Peyer's patch (tissue), 4 donors: ENCODE measurements around the gene ATP6V0C. TPM values are rescaled to one million over a fixed set of nuclear protein-coding genes. Genes with fewer than 3 reads are reported as not detected.
"Not testable (repeated sequence)": the region's sequence is repeated elsewhere in the genome, so short reads cannot be mapped to it uniquely, and the experiment has no call there.

Source experiments
- DNase-seq, 3 donors: peaks; one replicate each; pipeline ENCODE4 v3.0.0-alpha.2; 2017 to 2019
- H3K27ac ChIP-seq, 4 donors: fragments of 200-600 bp; sonication (generic); one replicate each; pipeline ENCODE4 v1.5.1; 2016 to 2019
- H3K27me3 ChIP-seq, 2 donors: fragments of 200-600 bp; sonication (generic); one replicate each; pipeline ENCODE4 v1.5.1; 2019
- H3K36me3 ChIP-seq, 3 donors: fragments of 200-600 bp; sonication (generic); one replicate each; pipeline ENCODE4 v1.5.1; 2016 to 2019
- H3K4me1 ChIP-seq, 4 donors: fragments of 200-600 bp; sonication (generic); one replicate each; pipeline ENCODE4 v1.5.1; 2016 to 2019
- H3K4me3 ChIP-seq, 4 donors: fragments of 200-600 bp; sonication (generic); 1 replicate in 3 of 4; 2 replicates in 1 of 4; pipeline ENCODE4 v1.5.1; 2016 to 2019; ENCODE audit warnings: mild to moderate bottlenecking in 1 of 4
- H3K9me3 ChIP-seq, 4 donors: fragments of 200-600 bp; sonication (generic); one replicate each; pipeline ENCODE4 v1.5.1; 2016 to 2019; ENCODE audit warnings: mild to moderate bottlenecking in 1 of 4
- CTCF ChIP-seq, 6 experiments: fragments of 450-650 bp in 4 of 6; fragments of 200-600 bp in 2 of 6; sonication (generic) in 1 of 6; IDR thresholded peaks; one replicate each; pipeline ENCODE4 v1.5.1; 2017 to 2019; ENCODE audit warnings: antibody characterized with exemption in 6 of 6, mild to moderate bottlenecking in 3 of 6, moderate library complexity in 1 of 6
- total RNA-seq, 4 donors: library from RNA; depleted of rRNA; stranded (reverse); fragments of >200 nt; gene quantifications; one replicate each; pipeline ENCODE4 v1.1.0, GENCODE V29; 2016

Gene ATP6V0C
- total RNA-seq, 4 donors from 2014 or later = 27.2 to 116 (median 101) TPM

- H3K27me3 ChIP-seq, H3K9me3 ChIP-seq, H3K36me3 ChIP-seq: not testable (repeated sequence)
- peak overlapping the region in 2 of 4 donors; percentile 6 to 62 for H3K4me3 ChIP-seq
- peak; percentile 43 to 64 (median 58) for DNase-seq
- peak in 3 of 6 experiments; percentile 20 to 36 (median 28) for TF ChIP-seq CTCF (IDR thresholded peaks at IDR 0.05)
- H3K27ac ChIP-seq = peak overlapping the region in 1 of 4 donors; percentile 66
- H3K4me1 ChIP-seq = peaks cover 0 to 41% (median 20%) of the 10 kb centered on the region in 4 donors
Measured at GRCh38 chr16:2539845-2540458, 26.2 kb downstream of the ATP6V0C start.

GRCh38 chr16:2540912-2541311 lies 27.2 kb downstream of the ATP6V0C start:
- H3K4me3 ChIP-seq, DNase-seq, H3K9me3 ChIP-seq, H3K27me3 ChIP-seq, H3K36me3 ChIP-seq: not testable (repeated sequence)
- H3K27ac ChIP-seq = peak overlapping the region in 1 of 4 donors; percentile 66
- H3K4me1 ChIP-seq = peaks cover 0 to 44% (median 20%) of the 10 kb centered on the region in 4 donors

GRCh38 chr16:2541409-2541808 lies 27.7 kb downstream of the ATP6V0C start:
- peak in 1 of 6 experiments; percentile 3 for TF ChIP-seq CTCF (IDR thresholded peaks at IDR 0.05)
- not testable (repeated sequence) for H3K4me3 ChIP-seq, H3K9me3 ChIP-seq, H3K36me3 ChIP-seq, H3K27me3 ChIP-seq
- DNase-seq = peak; percentile 28 to 78 (median 68)
- Histone ChIP-seq H3K4me1 (peaks cover 0 to 44% (median 20%) of the 10 kb centered on the region in 4 donors), H3K27ac (peak overlapping the region in 2 of 4 donors; percentile 8 to 66)

- H3K36me3 ChIP-seq, H3K27ac ChIP-seq, DNase-seq, H3K4me3 ChIP-seq, H3K27me3 ChIP-seq, H3K9me3 ChIP-seq: not testable (repeated sequence)
- H3K4me1 ChIP-seq = peaks cover 0 to 43% (median 19%) of the 10 kb centered on the region in 4 donors
Measured at GRCh38 chr16:2543771-2544170, 30.0 kb downstream of the ATP6V0C start.

GRCh38 chr16:2550283-2550878 lies 36.6 kb downstream of the ATP6V0C start:
- DNase-seq, H3K4me3 ChIP-seq, H3K27me3 ChIP-seq, H3K27ac ChIP-seq, H3K36me3 ChIP-seq, H3K9me3 ChIP-seq: not testable (repeated sequence)
- peaks cover 0 to 17% (median 0%) of the 10 kb centered on the region in 4 donors for H3K4me1 ChIP-seq

GRCh38 chr16:2551420-2551889 lies 37.7 kb downstream of the ATP6V0C start:
- H3K9me3 ChIP-seq, H3K27me3 ChIP-seq, H3K36me3 ChIP-seq, H3K4me1 ChIP-seq: not testable (repeated sequence)
- Histone ChIP-seq H3K4me3 (peak overlapping the region in 2 of 4 donors; percentile 17 to 30), H3K27ac (peak overlapping the region in 2 of 4 donors; percentile 58 to 59)
- DNase-seq = peak in 2 of 3 donors; percentile 32 to 49
- peak in 1 of 6 experiments; percentile 23 for TF ChIP-seq CTCF (IDR thresholded peaks at IDR 0.05)

GRCh38 chr16:2554709-2555425 lies 41.1 kb downstream of the ATP6V0C start:
- DNase-seq, H3K36me3 ChIP-seq, H3K27ac ChIP-seq, H3K4me3 ChIP-seq, H3K27me3 ChIP-seq, H3K4me1 ChIP-seq, H3K9me3 ChIP-seq: not testable (repeated sequence)

GRCh38 chr16:2557150-2557549 lies 43.4 kb downstream of the ATP6V0C start:
- not testable (repeated sequence) for DNase-seq, H3K27me3 ChIP-seq, H3K9me3 ChIP-seq, H3K4me3 ChIP-seq, H3K27ac ChIP-seq, H3K36me3 ChIP-seq, H3K4me1 ChIP-seq

GRCh38 chr16:2560131-2560797 lies 46.5 kb downstream of the ATP6V0C start:
- H3K4me1 ChIP-seq, H3K9me3 ChIP-seq, H3K4me3 ChIP-seq, H3K36me3 ChIP-seq, H3K27me3 ChIP-seq, H3K27ac ChIP-seq: not testable (repeated sequence)
- DNase-seq = peak in 2 of 3 donors; percentile 47 to 48
